Measurements from ENCODE around the gene OR2T3.
"Not testable (repeated sequence)": the region's sequence is repeated elsewhere in the genome, so short reads cannot be mapped to it uniquely, and the experiment has no call there.

GRCh38 chr1:248475660-248476059 lies 2.5 kb downstream of the OR2T3 start:
- not testable (repeated sequence) for TF ChIP-seq POLR2AphosphoS5 (IDR thresholded peaks at IDR 0.05; ENCODE audit: low read depth, low read length); POLR2A (IDR thresholded peaks at IDR 0.05; ENCODE audit: low read depth, low read length); TAF1 (IDR thresholded peaks at IDR 0.05; ENCODE audit: borderline replicate concordance, low read depth, low read length)
